Tibial nerve (tissue), 4 donors: ENCODE data around the gene APOO. TPM values are rescaled to one million over a fixed set of nuclear protein-coding genes. Genes with fewer than 3 reads are reported as not detected.
"Not testable (repeated sequence)": the region's sequence is repeated elsewhere in the genome, so short reads cannot be mapped to it uniquely, and the experiment has no call there.

Source experiments
- DNase-seq, 2 donors: peaks; one replicate each; pipeline ENCODE4 v3.0.0-alpha.2; 2019; ENCODE audit warnings: low spot score in 2 of 2
- H3K27ac ChIP-seq, 4 donors: fragments of 200-600 bp; sonication (generic) in 3 of 4; one replicate each; pipeline ENCODE4 v1.5.1; 2017 to 2019; ENCODE audit warnings: mild to moderate bottlenecking in 1 of 4
- H3K27me3 ChIP-seq, 2 donors: fragments of 200-600 bp; sonication (generic) in 1 of 2; one replicate each; pipeline versions ENCODE4 v1.5.1 to v1.6.0; 2017 to 2019
- H3K36me3 ChIP-seq, 3 donors: fragments of 200-600 bp; sonication (generic); one replicate each; pipeline ENCODE4 v1.5.1; 2018 to 2019
- H3K4me1 ChIP-seq, 4 donors: fragments of 200-600 bp; sonication (generic) in 3 of 4; one replicate each; pipeline ENCODE4 v1.5.1; 2017 to 2019
- H3K4me3 ChIP-seq, 4 donors: fragments of 200-600 bp; sonication (generic) in 3 of 4; one replicate each; pipeline ENCODE4 v1.5.1; 2017 to 2019; ENCODE audit warnings: mild to moderate bottlenecking in 1 of 4, moderate library complexity in 1 of 4
- H3K9me3 ChIP-seq, 4 donors: fragments of 200-600 bp; sonication (generic) in 3 of 4; one replicate each; pipeline ENCODE4 v1.5.1; 2017 to 2019
- EP300 ChIP-seq, 2 donors: sonication (generic); formaldehyde crosslinking; IDR thresholded peaks; one replicate each; pipeline ENCODE4 v1.6.1; 2017; ENCODE audit warnings: antibody characterized with exemption in 2 of 2, mild to moderate bottlenecking in 1 of 2
- POLR2A ChIP-seq, 2 donors: fragments of 450-650 bp; IDR thresholded peaks; one replicate each; pipeline ENCODE4 v1.6.1; 2017; ENCODE audit warnings: antibody characterized with exemption in 2 of 2, mild to moderate bottlenecking in 2 of 2, moderate library complexity in 2 of 2
- WGBS, 2 donors: methylation state at CpG; one replicate each; pipeline ENCODE4 v1.1.5; 2018; 5-methylcytosine and 5-hydroxymethylcytosine counted together
- total RNA-seq, 4 donors: library from RNA; depleted of rRNA; stranded (reverse); fragments of >200 nt; gene quantifications; one replicate each; pipeline ENCODE4 v1.1.0, GENCODE V29; 2016
- TF ChIP-seq, protein P1 (sequence below), 5 experiments: fragments of 200-600 bp in 3 of 5; fragments of 450-650 bp in 2 of 5; sonication (generic) in 3 of 5; IDR thresholded peaks; one replicate each; pipeline ENCODE4 v1.5.1; 2016 to 2019; ENCODE audit warnings: antibody characterized with exemption in 5 of 5, mild to moderate bottlenecking in 3 of 5, moderate library complexity in 2 of 5

Gene APOO
- total RNA-seq, 4 donors from 2014 or later = 3.9 to 115 (median 9.0) TPM

DNA sequence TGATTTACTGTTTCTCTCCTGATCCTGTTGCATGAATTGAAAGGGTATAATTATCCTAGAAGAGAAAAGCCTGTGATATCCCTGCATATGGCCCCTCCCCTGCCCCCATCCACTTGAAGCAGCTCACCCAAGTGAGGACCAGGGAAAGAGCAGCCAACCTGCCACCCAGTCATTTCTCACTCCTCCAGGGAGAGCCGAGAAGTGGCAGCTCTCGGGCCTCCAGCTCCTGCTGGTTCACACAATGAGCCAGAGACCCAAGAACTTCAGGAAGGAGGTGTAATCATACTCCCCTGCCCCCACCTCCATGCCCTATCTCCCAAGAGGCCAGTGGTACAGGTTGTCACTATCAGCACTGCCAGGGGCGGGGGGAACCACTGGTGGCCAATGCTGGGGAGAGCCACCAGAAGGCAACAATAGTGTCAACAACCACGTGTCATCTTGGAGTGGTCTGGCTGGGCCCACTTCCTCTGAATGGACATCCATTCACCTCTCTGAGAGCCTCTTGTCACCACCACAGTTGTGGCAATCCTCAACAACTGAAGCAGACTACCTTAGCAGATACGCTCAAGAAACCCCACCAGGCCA lies 42.9 kb downstream of the APOO start:
- peaks cover 0 to 5% of the 10 kb centered on the region in 2 donors for H3K27me3 ChIP-seq
- no peak overlapping the region for H3K4me3 ChIP-seq
- WGBS, 2 donors = 88 to 93% methylated on average over 4 to 5 of the region's 5 CpGs
- DNase-seq = no peak
- no peak for TF ChIP-seq EP300 (IDR thresholded peaks at IDR 0.05)
- TF ChIP-seq POLR2A (IDR thresholded peaks at IDR 0.05) = no peak
- TF ChIP-seq, protein P1, sequence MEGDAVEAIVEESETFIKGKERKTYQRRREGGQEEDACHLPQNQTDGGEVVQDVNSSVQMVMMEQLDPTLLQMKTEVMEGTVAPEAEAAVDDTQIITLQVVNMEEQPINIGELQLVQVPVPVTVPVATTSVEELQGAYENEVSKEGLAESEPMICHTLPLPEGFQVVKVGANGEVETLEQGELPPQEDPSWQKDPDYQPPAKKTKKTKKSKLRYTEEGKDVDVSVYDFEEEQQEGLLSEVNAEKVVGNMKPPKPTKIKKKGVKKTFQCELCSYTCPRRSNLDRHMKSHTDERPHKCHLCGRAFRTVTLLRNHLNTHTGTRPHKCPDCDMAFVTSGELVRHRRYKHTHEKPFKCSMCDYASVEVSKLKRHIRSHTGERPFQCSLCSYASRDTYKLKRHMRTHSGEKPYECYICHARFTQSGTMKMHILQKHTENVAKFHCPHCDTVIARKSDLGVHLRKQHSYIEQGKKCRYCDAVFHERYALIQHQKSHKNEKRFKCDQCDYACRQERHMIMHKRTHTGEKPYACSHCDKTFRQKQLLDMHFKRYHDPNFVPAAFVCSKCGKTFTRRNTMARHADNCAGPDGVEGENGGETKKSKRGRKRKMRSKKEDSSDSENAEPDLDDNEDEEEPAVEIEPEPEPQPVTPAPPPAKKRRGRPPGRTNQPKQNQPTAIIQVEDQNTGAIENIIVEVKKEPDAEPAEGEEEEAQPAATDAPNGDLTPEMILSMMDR (IDR thresholded peaks at IDR 0.05) = no peak
- no peaks in the 10 kb centered on the region for H3K36me3 ChIP-seq
- no peaks in the 10 kb centered on the region for H3K4me1 ChIP-seq
- H3K9me3 ChIP-seq = no peaks in the 10 kb centered on the region
- H3K27ac ChIP-seq = no peak overlapping the region

DNA sequence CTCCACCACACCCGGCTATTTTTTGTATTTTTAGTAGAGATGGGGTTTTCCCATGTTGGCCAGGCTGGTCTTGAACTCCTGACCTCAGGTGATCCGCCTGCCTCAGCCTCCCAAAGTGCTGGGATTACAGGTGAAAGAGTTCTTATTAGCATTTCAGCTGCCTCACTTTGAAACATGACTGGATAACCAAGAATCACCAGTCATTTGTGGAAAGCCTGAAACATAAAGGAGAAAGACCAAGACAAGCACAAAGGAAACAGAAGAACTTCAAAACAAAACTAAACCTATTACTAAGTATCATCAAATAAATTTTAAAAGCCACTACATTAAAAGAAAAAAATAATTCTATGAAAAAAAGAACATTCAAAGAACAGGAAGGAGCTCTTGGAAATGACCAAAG lies 45.8 kb downstream of the APOO start:
- not testable (repeated sequence) for DNase-seq, H3K27me3 ChIP-seq, H3K4me3 ChIP-seq, H3K9me3 ChIP-seq, H3K4me1 ChIP-seq, H3K27ac ChIP-seq, H3K36me3 ChIP-seq
- WGBS, 2 donors = 92 to 100% methylated on average over 1 to 2 of the region's 2 CpGs

DNA sequence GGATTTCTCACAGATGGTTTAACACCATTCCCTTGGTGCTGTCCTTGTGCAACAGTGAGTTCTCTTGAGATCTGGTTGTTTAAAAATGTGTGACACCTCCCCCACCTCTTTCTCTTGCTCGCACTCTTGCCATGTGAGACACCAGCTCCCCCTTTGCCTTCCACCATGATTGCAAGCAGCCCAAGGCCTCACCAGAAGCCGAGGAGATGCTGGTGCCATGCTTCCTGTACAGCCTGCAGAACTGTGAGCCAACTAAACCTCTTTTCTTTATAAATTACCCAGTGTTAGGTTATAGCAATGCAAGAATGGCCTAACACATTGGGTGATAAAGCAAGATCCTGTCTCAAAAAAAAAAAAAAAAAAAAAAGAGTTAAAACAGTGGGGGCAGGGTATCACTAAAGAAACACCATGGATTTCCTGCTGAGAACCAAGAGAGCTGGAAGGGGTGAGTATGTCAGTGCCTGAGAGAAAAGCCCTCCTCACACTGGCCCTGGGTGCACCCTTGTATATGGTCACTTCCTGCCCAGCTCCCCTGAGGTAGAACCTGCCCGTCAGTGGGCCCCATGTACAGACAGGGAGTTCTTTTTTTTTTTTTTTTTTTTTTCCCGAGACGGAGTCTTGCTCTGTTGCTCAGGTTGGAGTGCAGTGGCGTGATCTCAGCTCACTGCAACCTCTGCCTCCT lies 46.4 kb downstream of the APOO start:
- no peak overlapping the region for H3K27ac ChIP-seq
- TF ChIP-seq EP300 (IDR thresholded peaks at IDR 0.05) = no peak
- TF ChIP-seq, protein P1 (IDR thresholded peaks at IDR 0.05) = no peak
- TF ChIP-seq POLR2A (IDR thresholded peaks at IDR 0.05) = no peak
- DNase-seq = no peak
- H3K4me1 ChIP-seq = no peaks in the 10 kb centered on the region
- no peak overlapping the region for H3K4me3 ChIP-seq
- no peaks in the 10 kb centered on the region for H3K9me3 ChIP-seq
- peaks cover 0 to 5% of the 10 kb centered on the region in 2 donors for H3K27me3 ChIP-seq
- peaks cover 0 to 4% (median 0%) of the 10 kb centered on the region in 3 donors for H3K36me3 ChIP-seq
- WGBS, 2 donors = 80 to 85% methylated on average over 6 of the region's 6 CpGs

DNA sequence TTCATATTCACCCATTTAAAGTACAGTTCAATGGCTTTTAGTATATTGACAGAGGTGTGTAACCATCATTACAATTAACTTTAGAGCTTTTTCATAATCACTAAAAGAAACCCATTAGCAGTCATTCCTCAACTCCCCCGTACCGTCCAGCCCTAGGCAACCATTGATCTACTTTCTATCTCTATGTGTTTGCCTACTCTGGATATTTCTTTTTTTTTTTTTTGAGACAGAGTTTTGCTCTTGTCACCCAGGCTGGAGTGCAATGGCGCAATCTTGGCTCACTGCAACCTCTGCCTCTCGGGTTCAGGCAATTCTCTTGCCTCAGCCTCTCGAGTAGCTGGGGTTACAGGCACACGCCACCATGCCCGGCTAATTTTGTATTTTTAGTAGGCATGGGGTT lies 48.5 kb downstream of the APOO start:
- not testable (repeated sequence) for DNase-seq, H3K4me3 ChIP-seq, H3K27me3 ChIP-seq, H3K9me3 ChIP-seq, H3K4me1 ChIP-seq, H3K36me3 ChIP-seq, H3K27ac ChIP-seq
- 90 to 92% methylated on average over 7 of the region's 7 CpGs for WGBS, 2 donors

DNA sequence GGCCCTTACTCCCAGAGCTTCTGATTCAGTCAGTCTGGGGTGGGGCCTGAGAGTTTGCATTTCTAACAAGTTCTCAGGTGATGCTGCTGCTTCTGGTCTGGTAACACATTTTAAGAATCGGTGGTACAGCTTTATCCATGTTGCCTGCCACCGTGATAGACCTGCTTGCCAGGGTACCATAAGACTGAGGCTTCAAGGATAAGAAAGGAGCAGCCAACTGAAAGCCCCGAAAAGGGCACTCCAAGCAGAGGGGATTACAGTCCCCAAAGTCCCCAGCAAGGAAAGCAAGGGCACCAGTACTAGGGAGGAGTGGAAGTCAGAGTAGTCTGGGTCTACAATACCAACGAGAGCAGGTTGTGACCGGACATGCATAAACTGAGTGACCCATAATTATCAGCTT lies 49.8 kb downstream of the APOO start:
- peaks cover 0 to 4% (median 0%) of the 10 kb centered on the region in 3 donors for H3K36me3 ChIP-seq
- H3K27ac ChIP-seq = no peak overlapping the region
- no peak for TF ChIP-seq POLR2A (IDR thresholded peaks at IDR 0.05)
- no peak for TF ChIP-seq EP300 (IDR thresholded peaks at IDR 0.05)
- TF ChIP-seq, protein P1 (IDR thresholded peaks at IDR 0.05) = no peak
- WGBS, 2 donors = 85 to 100% methylated on average over 5 of the region's 5 CpGs
- no peaks in the 10 kb centered on the region for H3K4me1 ChIP-seq
- H3K4me3 ChIP-seq = no peak overlapping the region
- no peak for DNase-seq
- H3K9me3 ChIP-seq = no peaks in the 10 kb centered on the region
- H3K27me3 ChIP-seq = peaks cover 0 to 5% of the 10 kb centered on the region in 2 donors

DNA sequence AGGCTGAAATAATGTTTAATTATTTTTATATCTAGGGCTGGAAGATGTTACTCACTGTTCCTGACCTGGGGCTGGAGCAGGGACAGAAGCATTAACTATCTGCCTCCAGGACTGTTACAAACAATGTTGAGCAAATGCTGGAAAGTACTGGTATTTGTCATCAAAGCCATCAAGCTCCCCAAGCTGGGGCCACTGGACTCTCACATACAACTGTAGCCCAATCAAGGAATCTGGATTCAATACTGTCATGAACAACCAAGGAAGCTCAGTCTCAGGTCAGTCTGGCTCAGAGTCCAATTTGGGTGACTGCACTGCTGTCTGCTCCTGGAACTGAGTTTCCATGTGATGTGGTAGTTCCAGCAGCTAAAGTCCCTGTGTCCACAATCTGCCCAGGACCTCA lies 50.4 kb downstream of the APOO start:
- Histone ChIP-seq H3K36me3 (peaks cover 0 to 4% (median 0%) of the 10 kb centered on the region in 3 donors), H3K4me3 (no peak overlapping the region), H3K27me3 (peaks cover 0 to 5% of the 10 kb centered on the region in 2 donors), H3K27ac (no peak overlapping the region), H3K4me1 (no peaks in the 10 kb centered on the region), H3K9me3 (no peaks in the 10 kb centered on the region)
- no peak for DNase-seq
- TF ChIP-seq POLR2A (IDR thresholded peaks at IDR 0.05) (no peak), EP300 (IDR thresholded peaks at IDR 0.05) (no peak)
- TF ChIP-seq, protein P1 (IDR thresholded peaks at IDR 0.05) = no peak
